NK-92 treated with Interleukin-12 subunit alpha and Interleukin-12 subunit beta, amount 100 ng/mL, for 24 hours (cell line): Measurements from ENCODE around the gene STX8.

Experiments used
- DNase-seq: peaks from one replicate; lab custom pipeline; 2025; lab: John Stamatoyannopoulos, UW

Gene STX8

DNA sequence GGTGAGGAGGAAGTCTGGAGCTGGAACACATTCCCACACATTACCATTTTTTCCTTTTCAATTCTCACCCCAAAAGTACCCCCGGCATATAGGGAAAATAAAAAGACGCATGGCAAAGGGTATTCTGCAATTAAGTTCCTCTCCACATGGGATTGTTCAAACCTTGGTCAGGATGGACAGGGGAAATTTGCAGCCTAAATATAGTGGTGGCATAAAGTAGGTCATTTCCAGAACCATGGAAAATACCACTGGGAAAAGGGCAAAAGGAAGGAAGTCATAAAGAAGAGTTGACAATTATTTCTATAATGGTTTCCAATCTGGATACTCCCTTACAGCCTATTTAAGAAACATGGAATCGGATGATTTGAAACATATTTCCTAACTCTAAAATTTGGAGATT, 135.8 kb downstream of the STX8 start:
- DNase-seq = no peak

GRCh38 chr17:9436630-9437029, 139.0 kb downstream of the STX8 start:
- DNase-seq = no peak

GRCh38 chr17:9435165-9435564, 140.5 kb downstream of the STX8 start:
- DNase-seq = no peak

DNA sequence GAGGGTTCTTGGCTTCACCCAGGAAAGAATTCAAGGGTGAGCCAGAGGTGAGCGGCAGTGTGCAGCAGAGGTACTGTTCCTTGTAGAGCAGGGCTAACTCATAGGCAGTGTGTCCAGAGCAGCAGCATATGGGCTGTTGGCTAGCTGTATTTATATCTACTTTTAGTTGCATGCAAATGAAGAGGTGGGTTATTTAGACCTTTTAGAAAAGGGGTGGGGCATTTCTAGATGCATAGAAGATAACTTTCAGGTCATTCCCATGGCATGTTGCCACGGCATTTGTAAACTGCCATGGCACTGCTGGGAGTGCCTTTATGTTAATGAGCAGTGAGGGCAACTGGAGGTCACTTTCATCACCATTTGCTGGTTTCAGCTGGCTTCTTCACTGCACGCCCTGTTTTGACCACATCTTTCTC, 141.0 kb downstream of the STX8 start:
- no peak for DNase-seq

GRCh38 chr17:9432934-9433421, 142.6 kb downstream of the STX8 start:
- DNase-seq = no peak

GRCh38 chr17:9432134-9432885, 143.3 kb downstream of the STX8 start:
- DNase-seq = no peak

GRCh38 chr17:9431620-9432019, 144.0 kb downstream of the STX8 start:
- no peak for DNase-seq

DNA sequence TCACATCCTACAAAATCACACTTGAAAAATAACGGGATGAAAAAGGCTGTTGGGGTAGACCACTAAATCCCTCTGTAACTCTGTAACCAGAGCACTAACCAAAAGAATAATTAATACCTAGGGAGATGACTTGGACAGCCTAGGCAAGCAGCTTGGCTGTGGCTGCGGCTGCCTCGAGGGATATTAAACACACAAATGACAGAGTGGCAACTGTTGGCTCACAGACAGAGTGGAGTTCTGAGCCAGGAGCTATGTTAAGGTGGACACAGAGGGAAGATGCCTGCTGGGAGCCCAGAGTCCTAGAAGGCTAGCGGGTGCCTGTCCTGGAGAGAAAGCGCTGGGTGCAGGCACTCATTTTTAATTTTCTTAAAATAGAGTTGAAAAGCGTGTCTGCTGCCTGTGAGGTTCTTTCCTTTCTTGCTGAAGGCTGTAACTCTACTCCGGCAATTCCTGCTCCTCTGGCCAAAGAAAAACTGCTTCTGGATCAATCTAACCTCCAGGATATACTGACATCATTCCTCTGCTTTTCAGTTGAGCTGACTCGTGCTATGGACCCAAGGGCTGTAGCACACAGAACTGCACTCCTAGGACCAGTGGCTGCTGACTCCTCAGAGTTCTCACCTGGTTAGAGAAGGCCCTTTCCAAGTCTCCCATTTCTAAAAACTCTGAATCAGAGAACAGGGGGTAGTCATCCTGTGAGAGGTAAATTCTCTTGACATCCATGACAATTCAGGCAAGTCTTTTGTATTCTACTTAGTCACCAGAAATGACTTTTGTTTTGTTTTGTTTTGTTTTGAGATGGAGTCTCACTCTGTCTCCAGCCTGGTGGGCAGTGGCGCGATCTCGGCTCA, 147.9 kb downstream of the STX8 start:
- DNase-seq = no peak

- no peak for DNase-seq
These were observed 151.5 kb downstream of the STX8 start for GRCh38 chr17:9424071-9424640.

GRCh38 chr17:9421525-9421924, 154.1 kb downstream of the STX8 start:
- no peak for DNase-seq

GRCh38 chr17:9419932-9420453, 155.6 kb downstream of the STX8 start:
- no peak for DNase-seq

- DNase-seq = no peak
These were observed 161.1 kb downstream of the STX8 start for GRCh38 chr17:9414471-9414870.

DNA sequence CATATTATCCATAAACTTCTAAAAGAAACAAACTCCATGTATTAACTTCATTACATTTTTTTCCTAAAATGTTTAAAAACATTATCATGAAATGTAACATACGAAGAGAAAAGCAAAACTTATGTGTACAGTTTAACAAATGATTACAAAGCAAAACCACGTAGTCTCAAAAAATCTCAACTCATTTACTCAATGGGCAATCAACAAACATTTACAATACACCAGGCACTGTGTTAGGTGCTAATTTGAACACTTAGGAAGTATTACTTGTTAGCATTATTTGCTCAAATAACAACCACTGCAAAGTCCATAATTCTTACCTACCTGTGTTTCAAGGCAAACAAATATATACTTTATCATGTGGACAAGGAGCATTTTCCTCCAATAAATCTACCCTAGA, 164.9 kb downstream of the STX8 start:
- no peak for DNase-seq

- no peak for DNase-seq
These were observed 165.3 kb downstream of the STX8 start for GRCh38 chr17:9410301-9410700.

DNA sequence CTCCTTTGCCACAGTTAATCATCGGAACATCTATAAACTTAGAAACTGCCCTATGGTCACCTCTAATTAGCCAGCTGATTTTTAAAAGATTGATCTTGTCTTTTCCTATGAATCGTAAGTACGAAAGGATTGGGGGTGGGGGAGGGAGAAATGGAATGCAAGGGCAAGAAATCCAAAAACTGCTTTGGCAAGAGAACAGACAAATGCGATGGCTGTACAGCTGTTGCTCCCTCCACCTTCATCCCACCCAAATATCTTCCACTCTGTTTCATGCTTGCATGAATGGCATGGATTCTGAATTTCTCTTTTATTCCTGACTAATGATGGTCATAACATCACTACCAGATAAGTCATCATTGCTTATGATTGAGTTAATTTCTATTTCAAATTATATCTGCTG, 165.7 kb downstream of the STX8 start:
- no peak for DNase-seq

GRCh38 chr17:9408868-9409829, 166.5 kb downstream of the STX8 start:
- no peak for DNase-seq

DNA sequence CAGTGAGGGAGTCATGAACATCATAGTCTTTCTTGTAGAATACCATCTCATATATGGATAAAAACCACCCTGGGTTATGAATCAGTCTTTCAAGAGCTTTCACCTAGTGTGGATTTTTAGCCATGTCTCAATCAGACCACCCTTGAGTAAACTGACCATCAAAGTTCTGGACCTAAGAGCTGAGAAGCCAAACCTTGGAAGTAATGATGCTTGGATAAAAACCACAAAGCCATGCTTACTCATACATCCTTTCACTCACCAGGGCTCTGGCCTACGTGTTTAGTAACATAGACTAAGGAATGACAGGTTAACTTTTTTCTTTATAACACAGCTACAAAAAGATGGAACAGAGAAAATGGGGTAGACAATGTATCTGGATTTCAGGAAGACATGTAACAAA, 167.2 kb downstream of the STX8 start:
- no peak for DNase-seq

DNA sequence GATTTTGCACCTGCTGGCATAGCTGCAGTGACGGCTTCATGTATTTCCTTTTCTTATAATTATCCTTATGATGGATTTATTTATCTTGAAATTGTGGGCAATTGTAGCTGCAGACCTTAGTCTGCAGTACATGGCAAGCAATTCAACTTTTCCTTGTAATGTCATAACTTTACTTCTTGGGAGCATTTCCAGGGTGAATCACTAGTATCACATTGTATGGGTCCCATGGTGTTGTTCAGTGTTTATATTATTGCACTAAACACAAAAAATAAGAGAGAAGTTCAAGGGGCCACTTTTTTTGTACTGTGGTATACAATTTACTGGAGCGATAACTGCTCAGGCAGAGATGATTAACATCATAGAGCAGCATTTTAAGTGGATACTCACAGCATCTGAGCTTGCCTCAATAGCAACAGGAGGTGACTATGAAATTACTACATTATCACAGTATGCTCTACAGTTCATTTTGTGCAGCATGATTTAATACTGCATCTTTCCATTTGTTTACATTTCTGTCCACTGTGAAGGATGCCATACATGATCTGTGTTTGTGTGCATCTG, 169.5 kb downstream of the STX8 start:
- DNase-seq = no peak

DNA sequence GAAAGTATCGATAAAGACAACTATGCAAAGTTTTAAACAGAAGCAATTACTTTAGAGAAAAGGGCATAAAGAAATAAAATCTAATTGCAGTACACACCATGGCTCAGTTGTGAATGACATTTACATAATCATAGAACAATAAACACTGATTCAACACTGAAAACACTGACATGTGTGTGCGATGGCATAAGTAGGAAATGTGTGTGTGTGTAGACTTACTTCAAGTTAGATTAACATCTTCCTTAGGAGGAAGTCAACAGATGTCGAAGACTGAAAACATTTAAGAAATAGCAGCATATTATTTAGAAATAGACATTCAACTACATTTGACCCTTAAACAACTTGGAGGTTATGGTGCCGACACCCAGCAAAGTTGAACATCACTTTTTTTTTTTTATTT, 172.4 kb downstream of the STX8 start:
- no peak for DNase-seq

GRCh38 chr17:9402590-9403199, 172.9 kb downstream of the STX8 start:
- no peak for DNase-seq

- DNase-seq = no peak
These were observed 174.2 kb downstream of the STX8 start for GRCh38 chr17:9401434-9401833.
